ENCODE results near the gene INTS15. TPM values are rescaled to one million over a fixed set of nuclear protein-coding genes. Genes with fewer than 3 reads are reported as not detected.

Gene INTS15
- total and polyA plus RNA-seq, 9 of the 15 experiments (the other 6 are each of a cell fraction or from before 2014, with no cell fraction given), result 0.52 to 28.9 (median 11.6) TPM

- TF ChIP-seq ATF3 (IDR thresholded peaks at IDR 0.05), result peak; percentile 73
- TF ChIP-seq ATF3 (CRISPR knock-in tag; conservative IDR thresholded peaks at IDR 0.05), result no peak
Observed at GRCh38 chr7:6553448-6554044, 36.3 kb upstream of the INTS15 start (continued).

GRCh38 chr7:6554848-6555247 lies 35.0 kb upstream of the INTS15 start:
- H3K36me3 ChIP-seq (ENCODE audit: control insufficient read depth, insufficient read depth, low read length), result no peaks in the 10 kb centered on the region
- DNase-seq (ENCODE audit: extremely low read depth in 1 of 4, low spot score in 3 of 4), result no peak
- TF ChIP-seq RAD21 (CRISPR knock-in tag; conservative IDR thresholded peaks at IDR 0.05 in 1 of 2, IDR thresholded peaks at IDR 0.05 in 1 of 2) (no peak), KAT7 (CRISPR knock-in tag; IDR thresholded peaks at IDR 0.05; ENCODE audit: borderline replicate concordance) (no peak), RUNX1 (IDR thresholded peaks at IDR 0.05; ENCODE audit: low read depth) (no peak), SRSF1 (IDR thresholded peaks at IDR 0.05; ENCODE audit: low read depth, low read length) (no peak), PATZ1 (CRISPR knock-in tag; IDR thresholded peaks at IDR 0.05; ENCODE audit: borderline replicate concordance) (no peak), ZBED1 (IDR thresholded peaks at IDR 0.05) (no peak), IRF2 (CRISPR knock-in tag; IDR thresholded peaks at IDR 0.05) (no peak), BRF1 (IDR thresholded peaks at IDR 0.05; ENCODE audit: borderline replicate concordance, extremely low read depth, insufficient read length) (no peak), HDAC1 (IDR thresholded peaks at IDR 0.05) (no peak)
- ChIA-PET POLR2A (interaction anchor here (0.7 kb wide), 2 partner anchors 10 kb away, joined by 3 read pairs; no protein-coding TSS in a partner anchor), CTCF (ENCODE audit: low intra/inter-chr PET ratio) (interaction anchor here (0.5 kb wide), 1 partner anchor 16 kb away, joined by 4 read pairs; no protein-coding TSS in a partner anchor)
- no TSS peak for BruUV-seq (replicated peaks)
- no peaks in the 10 kb centered on the region for H3K79me2 ChIP-seq (ENCODE audit: control insufficient read depth, insufficient read depth, low read length)
- no peak overlapping the region for H3K27ac ChIP-seq (ENCODE audit: extremely low read depth, low read depth, low read length)
- in situ Hi-C loops (cut with MboI), result no loop called here
- peaks cover 0 to 9% of the 10 kb centered on the region in 2 experiments; a peak in 1 of 5 replicates for H3K4me1 ChIP-seq (replicated peaks in 1 of 2; ENCODE audit: control insufficient read depth in 2 of 2, insufficient read depth in 2 of 2, low read length in 2 of 2)
- H3K9me1 ChIP-seq (ENCODE audit: control insufficient read depth, insufficient read depth, low read length), result no peaks in the 10 kb centered on the region
- no peaks in the 10 kb centered on the region for H3K9me3 ChIP-seq (replicated peaks; ENCODE audit: control insufficient read depth, insufficient read depth, low read depth, low read length)
- no peak overlapping the region for H3K9ac ChIP-seq (ENCODE audit: insufficient read depth in 1 of 2, low read depth in 2 of 2, low read length in 2 of 2)
- no peak for ATAC-seq
- peak; percentile 19 for FAIRE-seq
- H2AFZ ChIP-seq (ENCODE audit: low read depth, low read length), result no peak overlapping the region
- peaks cover 7 to 32% of the 10 kb centered on the region in 2 experiments; a peak in 3 of 5 replicates for H3K27me3 ChIP-seq (ENCODE audit: control insufficient read depth in 2 of 2, insufficient read depth in 2 of 2, low read length in 2 of 2)
- H3K4me3 ChIP-seq, result no peak overlapping the region
- WGBS (ENCODE audit: insufficient coverage, low coverage, missing lambda C conversion rate), result 28% methylated on average over 7 of the region's 7 CpGs
- H4K20me1 ChIP-seq (replicated peaks; ENCODE audit: control insufficient read depth, insufficient read depth, low read length), result no peaks in the 10 kb centered on the region
- intact Hi-C loops (cut with micrococcal nuclease), result no loop called here
- H3K4me2 ChIP-seq (ENCODE audit: insufficient read depth, low read length), result no peak overlapping the region

Data from K562 (cell line).